K562 (cell line): Measurements from ENCODE around the gene MIEF2.

Experiments used
- BACH1 ChIP-seq: fragments of 200-800 bp; sonication (Bioruptor generic); IDR thresholded peaks from 2 replicates; pipeline ENCODE4 v1.6.1; 2016; ENCODE audit warnings: missing genetic modification characterization, missing compliant biosample characterization
- TF ChIP-seq, protein P1 (sequence below), 3 experiments: IDR thresholded peaks in 2 of 3; conservative IDR thresholded peaks in 1 of 3; 2 replicates each; pipeline ENCODE4 v1.5.1; 2011 to 2012; ENCODE audit warnings: low read length in 3 of 3, mild to moderate bottlenecking in 3 of 3, control low read depth in 2 of 3, improper control_type of control experiment in 1 of 3, inconsistent platforms in 1 of 3, low read depth in 1 of 3, mixed read lengths in 1 of 3, moderate library complexity in 1 of 3; ENCODE audit not compliant: insufficient read depth in 2 of 3
- TF ChIP-seq, protein P2 (sequence below): IDR thresholded peaks from 2 replicates; pipeline ENCODE4 v1.6.1; 2014; ENCODE audit warnings: antibody characterized with exemption
- TF ChIP-seq, protein P3 (sequence below), 2 experiments: fragments of 450-650 bp; formaldehyde crosslinking in 1 of 2; IDR thresholded peaks; 2 replicates each; pipeline versions ENCODE4 v1.4.0 to v1.6.1; 2014 to 2020; ENCODE audit warnings: mild to moderate bottlenecking in 2 of 2, borderline replicate concordance in 1 of 2, low read depth in 1 of 2

DNA sequence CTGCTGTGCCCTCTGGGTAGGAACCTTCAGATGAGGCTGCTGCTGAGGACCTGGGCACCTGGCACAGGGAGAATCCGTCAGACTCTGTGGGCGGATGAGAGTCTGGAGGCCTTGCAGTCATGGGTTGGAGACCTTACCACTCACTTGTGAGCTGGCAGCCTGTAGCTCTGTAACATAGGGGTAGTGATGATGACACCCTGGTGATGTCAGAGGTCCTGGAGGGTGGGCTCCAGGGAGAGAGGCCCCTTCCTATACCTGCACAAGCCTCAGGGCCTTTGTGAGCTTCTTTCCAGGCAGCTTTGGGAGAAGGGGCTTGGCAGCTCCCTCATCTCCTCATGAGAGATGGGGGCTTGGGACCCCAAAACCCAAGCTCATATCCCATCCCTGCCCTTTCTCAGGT lies 1.6 kb downstream of the MIEF2 start:
- no peak for TF ChIP-seq BACH1
- TF ChIP-seq, protein P1, sequence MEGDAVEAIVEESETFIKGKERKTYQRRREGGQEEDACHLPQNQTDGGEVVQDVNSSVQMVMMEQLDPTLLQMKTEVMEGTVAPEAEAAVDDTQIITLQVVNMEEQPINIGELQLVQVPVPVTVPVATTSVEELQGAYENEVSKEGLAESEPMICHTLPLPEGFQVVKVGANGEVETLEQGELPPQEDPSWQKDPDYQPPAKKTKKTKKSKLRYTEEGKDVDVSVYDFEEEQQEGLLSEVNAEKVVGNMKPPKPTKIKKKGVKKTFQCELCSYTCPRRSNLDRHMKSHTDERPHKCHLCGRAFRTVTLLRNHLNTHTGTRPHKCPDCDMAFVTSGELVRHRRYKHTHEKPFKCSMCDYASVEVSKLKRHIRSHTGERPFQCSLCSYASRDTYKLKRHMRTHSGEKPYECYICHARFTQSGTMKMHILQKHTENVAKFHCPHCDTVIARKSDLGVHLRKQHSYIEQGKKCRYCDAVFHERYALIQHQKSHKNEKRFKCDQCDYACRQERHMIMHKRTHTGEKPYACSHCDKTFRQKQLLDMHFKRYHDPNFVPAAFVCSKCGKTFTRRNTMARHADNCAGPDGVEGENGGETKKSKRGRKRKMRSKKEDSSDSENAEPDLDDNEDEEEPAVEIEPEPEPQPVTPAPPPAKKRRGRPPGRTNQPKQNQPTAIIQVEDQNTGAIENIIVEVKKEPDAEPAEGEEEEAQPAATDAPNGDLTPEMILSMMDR (IDR thresholded peaks at IDR 0.05 in 2 of 3, conservative IDR thresholded peaks at IDR 0.05 in 1 of 3; ENCODE audit: insufficient read depth in 2 of 3, low read depth in 1 of 3, low read length in 3 of 3), result no peak
- TF ChIP-seq, protein P2, sequence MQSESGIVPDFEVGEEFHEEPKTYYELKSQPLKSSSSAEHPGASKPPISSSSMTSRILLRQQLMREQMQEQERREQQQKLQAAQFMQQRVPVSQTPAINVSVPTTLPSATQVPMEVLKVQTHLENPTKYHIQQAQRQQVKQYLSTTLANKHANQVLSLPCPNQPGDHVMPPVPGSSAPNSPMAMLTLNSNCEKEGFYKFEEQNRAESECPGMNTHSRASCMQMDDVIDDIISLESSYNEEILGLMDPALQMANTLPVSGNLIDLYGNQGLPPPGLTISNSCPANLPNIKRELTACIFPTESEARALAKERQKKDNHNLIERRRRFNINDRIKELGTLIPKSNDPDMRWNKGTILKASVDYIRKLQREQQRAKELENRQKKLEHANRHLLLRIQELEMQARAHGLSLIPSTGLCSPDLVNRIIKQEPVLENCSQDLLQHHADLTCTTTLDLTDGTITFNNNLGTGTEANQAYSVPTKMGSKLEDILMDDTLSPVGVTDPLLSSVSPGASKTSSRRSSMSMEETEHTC, result no peak
- TF ChIP-seq, protein P3, sequence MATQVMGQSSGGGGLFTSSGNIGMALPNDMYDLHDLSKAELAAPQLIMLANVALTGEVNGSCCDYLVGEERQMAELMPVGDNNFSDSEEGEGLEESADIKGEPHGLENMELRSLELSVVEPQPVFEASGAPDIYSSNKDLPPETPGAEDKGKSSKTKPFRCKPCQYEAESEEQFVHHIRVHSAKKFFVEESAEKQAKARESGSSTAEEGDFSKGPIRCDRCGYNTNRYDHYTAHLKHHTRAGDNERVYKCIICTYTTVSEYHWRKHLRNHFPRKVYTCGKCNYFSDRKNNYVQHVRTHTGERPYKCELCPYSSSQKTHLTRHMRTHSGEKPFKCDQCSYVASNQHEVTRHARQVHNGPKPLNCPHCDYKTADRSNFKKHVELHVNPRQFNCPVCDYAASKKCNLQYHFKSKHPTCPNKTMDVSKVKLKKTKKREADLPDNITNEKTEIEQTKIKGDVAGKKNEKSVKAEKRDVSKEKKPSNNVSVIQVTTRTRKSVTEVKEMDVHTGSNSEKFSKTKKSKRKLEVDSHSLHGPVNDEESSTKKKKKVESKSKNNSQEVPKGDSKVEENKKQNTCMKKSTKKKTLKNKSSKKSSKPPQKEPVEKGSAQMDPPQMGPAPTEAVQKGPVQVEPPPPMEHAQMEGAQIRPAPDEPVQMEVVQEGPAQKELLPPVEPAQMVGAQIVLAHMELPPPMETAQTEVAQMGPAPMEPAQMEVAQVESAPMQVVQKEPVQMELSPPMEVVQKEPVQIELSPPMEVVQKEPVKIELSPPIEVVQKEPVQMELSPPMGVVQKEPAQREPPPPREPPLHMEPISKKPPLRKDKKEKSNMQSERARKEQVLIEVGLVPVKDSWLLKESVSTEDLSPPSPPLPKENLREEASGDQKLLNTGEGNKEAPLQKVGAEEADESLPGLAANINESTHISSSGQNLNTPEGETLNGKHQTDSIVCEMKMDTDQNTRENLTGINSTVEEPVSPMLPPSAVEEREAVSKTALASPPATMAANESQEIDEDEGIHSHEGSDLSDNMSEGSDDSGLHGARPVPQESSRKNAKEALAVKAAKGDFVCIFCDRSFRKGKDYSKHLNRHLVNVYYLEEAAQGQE (IDR thresholded peaks at IDR 0.05; ENCODE audit: borderline replicate concordance), result no peak
- TF ChIP-seq, protein P3 (CRISPR knock-in tag; IDR thresholded peaks at IDR 0.05; ENCODE audit: low read depth), result no peak
